HEK293 (cell line): Measurements from ENCODE around the gene CMTM4.

Experiments used
- CTCF ChIA-PET: fragments of 350-600 bp; formaldehyde crosslinking; extraction: SDS; loops from one replicate; lab custom pipeline; 2021; ENCODE audit warnings: antibody characterized with exemption; lab: Yijun Ruan, JAX
- POLR2A ChIA-PET: fragments of 300-600 bp; formaldehyde crosslinking; extraction: SDS; loops from one replicate; lab custom pipeline; 2020; ENCODE audit warnings: antibody characterized with exemption, inconsistent platforms; lab: Yijun Ruan, JAX
- H3K27ac ChIP-seq: fragments of 200-500 bp; sonication (Bioruptor generic); 2 replicates; pipeline ENCODE4 v1.5.1; 2014; ENCODE audit warnings: low read depth, low read length, control low read depth, inconsistent platforms; ENCODE audit errors: extremely low read depth
- H3K36me3 ChIP-seq, 2 experiments: fragments of 200-500 bp in 1 of 2; sonication (Bioruptor generic) in 1 of 2; 1 replicate in 1 of 2; 2 replicates in 1 of 2; pipeline ENCODE4 v1.5.1; 2014 to 2017; ENCODE audit warnings: inconsistent platforms in 2 of 2, low read length in 2 of 2; ENCODE audit not compliant: control insufficient read depth in 2 of 2, insufficient read depth in 1 of 2
- H3K4me1 ChIP-seq: fragments of 200-500 bp; sonication (Bioruptor generic); 2 replicates; pipeline ENCODE4 v1.5.1; 2014; ENCODE audit warnings: mild to moderate bottlenecking, low read length, inconsistent platforms; ENCODE audit not compliant: control insufficient read depth, insufficient read depth
- H3K4me3 ChIP-seq: 2 replicates; pipeline ENCODE4 v1.5.1; 2011; ENCODE audit warnings: low read depth, mild to moderate bottlenecking, control low read depth, low read length, moderate library complexity
- H3K9me3 ChIP-seq: fragments of 200-500 bp; sonication (Bioruptor generic); 2 replicates; pipeline ENCODE4 v1.5.1; 2014; ENCODE audit warnings: low read depth, low read length, inconsistent platforms; ENCODE audit not compliant: control insufficient read depth, insufficient read depth
- BCL11B ChIP-seq: fragments of 450-650 bp; formaldehyde crosslinking; IDR thresholded peaks from 2 replicates; pipeline ENCODE4 v1.5.1; 2016; ENCODE audit warnings: low read depth, missing biosample characterization, missing genetic modification characterization
- BCL6B ChIP-seq: fragments of 450-650 bp; formaldehyde crosslinking; IDR thresholded peaks from 2 replicates; pipeline ENCODE4 v1.5.1; 2017; ENCODE audit warnings: missing biosample characterization, missing genetic modification characterization
- EGR2 ChIP-seq: fragments of 450-650 bp; formaldehyde crosslinking; IDR thresholded peaks from 2 replicates; pipeline ENCODE4 v1.5.1; 2016; ENCODE audit warnings: low read depth, missing biosample characterization, missing genetic modification characterization
- HOXC10 ChIP-seq: sonication (generic); formaldehyde crosslinking; IDR thresholded peaks from 2 replicates; pipeline ENCODE4 v1.8.1; 2023; ENCODE audit warnings: mild to moderate bottlenecking, missing genetic modification reagents
- INSM2 ChIP-seq: fragments of 450-650 bp; formaldehyde crosslinking; IDR thresholded peaks from 2 replicates; pipeline ENCODE4 v1.5.1; 2016; ENCODE audit warnings: missing biosample characterization, missing genetic modification characterization
- KLF10 ChIP-seq: fragments of 450-650 bp; IDR thresholded peaks from 2 replicates; pipeline ENCODE4 v1.5.1; 2018; ENCODE audit warnings: missing biosample characterization, mild to moderate bottlenecking, missing genetic modification characterization
- PATZ1 ChIP-seq: fragments of 450-650 bp; formaldehyde crosslinking; IDR thresholded peaks from 2 replicates; pipeline ENCODE4 v1.5.1; 2016; ENCODE audit warnings: missing biosample characterization, missing genetic modification characterization
- PRDM2 ChIP-seq: fragments of 450-650 bp; formaldehyde crosslinking; IDR thresholded peaks from 2 replicates; pipeline ENCODE4 v1.5.1; 2016; ENCODE audit warnings: missing biosample characterization, missing genetic modification characterization, borderline replicate concordance
- ZFHX2 ChIP-seq: fragments of 450-650 bp; formaldehyde crosslinking; conservative IDR thresholded peaks from 2 replicates; pipeline ENCODE4 v1.5.1; 2016; ENCODE audit warnings: missing biosample characterization, missing genetic modification characterization
- ZFP69B ChIP-seq: fragments of 450-650 bp; formaldehyde crosslinking; IDR thresholded peaks from 2 replicates; pipeline ENCODE4 v1.5.1; 2016; ENCODE audit warnings: missing biosample characterization, missing genetic modification characterization
- ZIC2 ChIP-seq: fragments of 450-650 bp; formaldehyde crosslinking; IDR thresholded peaks from 2 replicates; pipeline ENCODE4 v1.5.1; 2016; ENCODE audit warnings: missing biosample characterization, missing genetic modification characterization
- ZNF112 ChIP-seq: fragments of 450-650 bp; formaldehyde crosslinking; IDR thresholded peaks from 2 replicates; pipeline ENCODE4 v1.5.0; 2017; ENCODE audit warnings: missing biosample characterization, missing genetic modification characterization
- ZNF140 ChIP-seq: fragments of 450-650 bp; formaldehyde crosslinking; IDR thresholded peaks from 2 replicates; pipeline ENCODE4 v1.5.1; 2016; ENCODE audit warnings: missing biosample characterization, missing genetic modification characterization
- ZNF2 ChIP-seq: fragments of 450-650 bp; formaldehyde crosslinking; IDR thresholded peaks from 2 replicates; pipeline ENCODE4 v1.5.1; 2016; ENCODE audit warnings: missing biosample characterization, missing genetic modification characterization
- ZNF24 ChIP-seq: fragments of 450-650 bp; formaldehyde crosslinking; IDR thresholded peaks from 2 replicates; pipeline ENCODE4 v1.5.1; 2016; ENCODE audit warnings: missing biosample characterization, missing genetic modification characterization
- ZNF394 ChIP-seq: fragments of 450-650 bp; formaldehyde crosslinking; IDR thresholded peaks from 2 replicates; pipeline ENCODE4 v1.5.1; 2016; ENCODE audit warnings: missing biosample characterization, missing genetic modification characterization, mild to moderate bottlenecking, moderate library complexity, borderline replicate concordance
- ZNF398 ChIP-seq: fragments of 450-650 bp; formaldehyde crosslinking; IDR thresholded peaks from 2 replicates; pipeline ENCODE4 v1.5.1; 2017; ENCODE audit warnings: missing biosample characterization, missing genetic modification characterization
- ZNF670 ChIP-seq: fragments of 450-650 bp; formaldehyde crosslinking; IDR thresholded peaks from 2 replicates; pipeline ENCODE4 v1.5.1; 2016; ENCODE audit warnings: missing biosample characterization, missing genetic modification characterization, low read depth

CMTM4 gene

GRCh38 chr16:66640724-66641314 lies 55.7 kb downstream of the CMTM4 start:
- peaks cover 3% of the 10 kb centered on the region; the same call in 1 of the 2 replicates for H3K4me1 ChIP-seq
- TF ChIP-seq ZNF398 (tag by site-specific recombination) (no peak), EGR2 (tag by site-specific recombination) (no peak), ZNF2 (tag by site-specific recombination) (no peak), INSM2 (no peak), PRDM2 (tag by site-specific recombination) (no peak), PATZ1 (tag by site-specific recombination) (no peak), ZNF112 (tag by site-specific recombination) (no peak)
- no peaks in the 10 kb centered on the region for H3K9me3 ChIP-seq
- no peak overlapping the region for H3K4me3 ChIP-seq
- POLR2A ChIA-PET, result interaction anchor here (1.7 kb wide), 1 partner anchor 10 kb away, joined by 5 read pairs; no protein-coding TSS in a partner anchor
- H3K27ac ChIP-seq, result no peak overlapping the region
- H3K36me3 ChIP-seq, result peaks cover 0 to 4% of the 10 kb centered on the region in 2 experiments; a peak in 2 of 3 replicates
- CTCF ChIA-PET, result interaction anchor here (0.6 to 3.6 kb wide), 3 partner anchors 11 to 972 kb away, joined by 3 to 28 read pairs (median 4); no protein-coding TSS in a partner anchor

GRCh38 chr16:66639091-66639885 lies 57.3 kb downstream of the CMTM4 start:
- Histone ChIP-seq H3K27ac (no peak overlapping the region), H3K9me3 (no peaks in the 10 kb centered on the region), H3K36me3 (peaks cover 0 to 19% of the 10 kb centered on the region in 2 experiments; a peak in 2 of 3 replicates), H3K4me1 (peaks cover 3% of the 10 kb centered on the region; the same call in 1 of the 2 replicates), H3K4me3 (no peak overlapping the region)
- ChIA-PET POLR2A (no interaction called here), CTCF (interaction anchor here (0.5 to 3.6 kb wide), 3 partner anchors 12 to 113 kb away, joined by 3 to 28 read pairs (median 3); no protein-coding TSS in a partner anchor)
- TF ChIP-seq ZIC2 (no peak), ZNF140 (tag by site-specific recombination) (no peak), ZFP69B (tag by site-specific recombination) (no peak), BCL6B (tag by site-specific recombination) (no peak), HOXC10 (CRISPR knock-in tag) (no peak), BCL11B (no peak), ZNF394 (tag by site-specific recombination) (no peak), ZFHX2 (tag by site-specific recombination) (no peak), KLF10 (tag by site-specific recombination) (no peak), ZNF670 (tag by site-specific recombination) (no peak), ZNF24 (no peak)
